Placental pericyte (primary cell): Measurements from ENCODE around the gene ANKRD13B. TPM values are rescaled to one million over a fixed set of nuclear protein-coding genes. Genes with fewer than 3 reads are reported as not detected.

Experiments
- small RNA-seq: library from RNA; depleted of rRNA; stranded (forward); fragments of <200 nt; gene quantifications from one replicate; pipeline ENCODE3, GENCODE V24; 2012; ENCODE audit warnings: low replicate concordance
- total RNA-seq: library from RNA; depleted of rRNA; stranded (reverse); fragments of >200 nt; gene quantifications from 2 replicates; pipeline ENCODE4 v1.2.3, GENCODE V29; 2012

The ANKRD13B gene
- total RNA-seq, result 3.4 and 5.7 TPM in 2 replicates

GRCh38 chr17:29592850-29593551 lies at the start of gene ANKRD13B:
ANKRD13B (plus strand) TSS chr17:29593132; CDS start chr17:29593622, 490 bp downstream.

GRCh38 chr17:29566473-29567303 lies 26.2 kb upstream of the ANKRD13B start, which contains the start of gene ABHD15:
ABHD15 (minus strand) TSS chr17:29567037; CDS start chr17:29566966, 71 bp downstream.

GRCh38 chr17:29568331-29569244 lies 24.3 kb upstream of the ANKRD13B start, which contains the start of gene TP53I13:
TP53I13 (plus strand) TSS chr17:29568701; CDS start chr17:29568759, 58 bp downstream.

GRCh38 chr17:29589524-29590410 lies 3.2 kb upstream of the ANKRD13B start, which contains the start of gene GIT1:
GIT1 (minus strand) TSS chr17:29589648; CDS start chr17:29589378, 270 bp downstream.

GRCh38 chr17:29622337-29623282 lies 29.7 kb downstream of the ANKRD13B start, which contains the start of gene CORO6:
CORO6 (minus strand) TSS chr17:29622912; CDS start chr17:29621421, 1,491 bp downstream.

Small RNAs within 50 kb of the gene (small RNA-seq; reads per million reads assigned to genes)
- not detected for gene RNU6-920P

Other genes starting within 250 kb of the ANKRD13B start
- gene TAOK1, start 202.8 kb upstream of the ANKRD13B start, total RNA-seq, result 51.9 and 68.4 TPM in 2 replicates
- 6.7 and 7.7 TPM in 2 replicates for gene ABHD15, start 26.1 kb upstream of the ANKRD13B start, total RNA-seq
- gene TP53I13, start 24.4 kb upstream of the ANKRD13B start, total RNA-seq, result 50.6 and 55.0 TPM in 2 replicates
- gene GIT1, start 3.5 kb upstream of the ANKRD13B start, total RNA-seq, result 28.5 and 30.0 TPM in 2 replicates
- gene CORO6, start 29.8 kb downstream of the ANKRD13B start, total RNA-seq, result 2.0 TPM in 2 replicates